Fibroblast of lung (primary cell): ENCODE results near the gene OLA1.

Source experiments
- EZH2 ChIP-seq: IDR thresholded peaks from 2 replicates; pipeline ENCODE4 v1.5.1; 2012; ENCODE audit warnings: low read length, control low read depth, mild to moderate bottlenecking; ENCODE audit errors: missing control alignments
- TF ChIP-seq, protein P1 (sequence below), 2 donors: IDR thresholded peaks in 1 of 2; conservative IDR thresholded peaks in 1 of 2; 1 replicate in 1 of 2; 2 replicates in 1 of 2; pipeline ENCODE4 v1.5.1; 2011 to 2012; ENCODE audit warnings: low read length in 2 of 2, control low read depth in 1 of 2, inconsistent platforms in 1 of 2, low read depth in 1 of 2, mild to moderate bottlenecking in 1 of 2

- TF ChIP-seq, protein P1, sequence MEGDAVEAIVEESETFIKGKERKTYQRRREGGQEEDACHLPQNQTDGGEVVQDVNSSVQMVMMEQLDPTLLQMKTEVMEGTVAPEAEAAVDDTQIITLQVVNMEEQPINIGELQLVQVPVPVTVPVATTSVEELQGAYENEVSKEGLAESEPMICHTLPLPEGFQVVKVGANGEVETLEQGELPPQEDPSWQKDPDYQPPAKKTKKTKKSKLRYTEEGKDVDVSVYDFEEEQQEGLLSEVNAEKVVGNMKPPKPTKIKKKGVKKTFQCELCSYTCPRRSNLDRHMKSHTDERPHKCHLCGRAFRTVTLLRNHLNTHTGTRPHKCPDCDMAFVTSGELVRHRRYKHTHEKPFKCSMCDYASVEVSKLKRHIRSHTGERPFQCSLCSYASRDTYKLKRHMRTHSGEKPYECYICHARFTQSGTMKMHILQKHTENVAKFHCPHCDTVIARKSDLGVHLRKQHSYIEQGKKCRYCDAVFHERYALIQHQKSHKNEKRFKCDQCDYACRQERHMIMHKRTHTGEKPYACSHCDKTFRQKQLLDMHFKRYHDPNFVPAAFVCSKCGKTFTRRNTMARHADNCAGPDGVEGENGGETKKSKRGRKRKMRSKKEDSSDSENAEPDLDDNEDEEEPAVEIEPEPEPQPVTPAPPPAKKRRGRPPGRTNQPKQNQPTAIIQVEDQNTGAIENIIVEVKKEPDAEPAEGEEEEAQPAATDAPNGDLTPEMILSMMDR (conservative IDR thresholded peaks at IDR 0.05 in 1 of 2, IDR thresholded peaks at IDR 0.05 in 1 of 2; ENCODE audit: low read depth in 1 of 2, low read length in 2 of 2): no peak
- no peak for TF ChIP-seq EZH2
Observed at GRCh38 chr2:174026122-174026845, 222.0 kb downstream of the OLA1 start.
